ENCODE measurements around the gene PLEKHO2. TPM values are rescaled to one million over a fixed set of nuclear protein-coding genes. Genes with fewer than 3 reads are reported as not detected.
A peak's percentile ranks its signal among the peaks of the same experiment; 100 is the strongest.

The PLEKHO2 gene
- total RNA-seq, 4 donors from 2014 or later: 41.5 to 103 (median 51.2) TPM

DNA sequence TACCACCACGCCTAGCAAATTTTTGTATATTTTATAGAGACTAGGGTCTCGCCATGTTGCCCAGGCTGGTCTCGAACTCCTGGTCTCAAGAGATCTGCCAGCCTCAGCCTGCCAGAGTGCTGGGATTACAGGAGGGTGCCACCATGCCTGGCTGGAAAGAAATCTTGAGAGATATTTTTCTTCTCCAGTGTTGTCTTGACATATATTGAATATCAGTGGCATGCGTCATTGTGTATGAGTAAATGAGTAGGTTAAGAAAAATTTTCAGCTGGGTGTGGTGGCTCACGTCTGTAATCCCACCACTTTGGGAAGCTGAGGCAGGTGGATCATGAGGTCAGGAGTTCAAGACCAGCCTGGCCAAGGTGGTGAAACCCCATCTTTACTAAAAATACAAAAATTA, 12.7 kb upstream of the PLEKHO2 start:
- H3K36me3 ChIP-seq: no peaks in the 10 kb centered on the region
- 97% methylated on average over 5 of the region's 5 CpGs for WGBS
- H3K9me3 ChIP-seq: no peaks in the 10 kb centered on the region
- intact Hi-C loops (cut with DNase I): loop anchor here (10.0 kb wide), 1 partner anchor 156 kb away; the partner anchor contains the start of gene SPG21
- no peak for DNase-seq (ENCODE audit: extremely low spot score)
- no peak for TF ChIP-seq EP300 (IDR thresholded peaks at IDR 0.05)
- no peak for TF ChIP-seq POLR2A (IDR thresholded peaks at IDR 0.05; ENCODE audit: low read depth)
- no peak for TF ChIP-seq POLR2AphosphoS5 (IDR thresholded peaks at IDR 0.05)
- TF ChIP-seq, protein P1, sequence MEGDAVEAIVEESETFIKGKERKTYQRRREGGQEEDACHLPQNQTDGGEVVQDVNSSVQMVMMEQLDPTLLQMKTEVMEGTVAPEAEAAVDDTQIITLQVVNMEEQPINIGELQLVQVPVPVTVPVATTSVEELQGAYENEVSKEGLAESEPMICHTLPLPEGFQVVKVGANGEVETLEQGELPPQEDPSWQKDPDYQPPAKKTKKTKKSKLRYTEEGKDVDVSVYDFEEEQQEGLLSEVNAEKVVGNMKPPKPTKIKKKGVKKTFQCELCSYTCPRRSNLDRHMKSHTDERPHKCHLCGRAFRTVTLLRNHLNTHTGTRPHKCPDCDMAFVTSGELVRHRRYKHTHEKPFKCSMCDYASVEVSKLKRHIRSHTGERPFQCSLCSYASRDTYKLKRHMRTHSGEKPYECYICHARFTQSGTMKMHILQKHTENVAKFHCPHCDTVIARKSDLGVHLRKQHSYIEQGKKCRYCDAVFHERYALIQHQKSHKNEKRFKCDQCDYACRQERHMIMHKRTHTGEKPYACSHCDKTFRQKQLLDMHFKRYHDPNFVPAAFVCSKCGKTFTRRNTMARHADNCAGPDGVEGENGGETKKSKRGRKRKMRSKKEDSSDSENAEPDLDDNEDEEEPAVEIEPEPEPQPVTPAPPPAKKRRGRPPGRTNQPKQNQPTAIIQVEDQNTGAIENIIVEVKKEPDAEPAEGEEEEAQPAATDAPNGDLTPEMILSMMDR (IDR thresholded peaks at IDR 0.05): no peak
- no peaks in the 10 kb centered on the region for H3K27me3 ChIP-seq
- H3K4me3 ChIP-seq: no peak overlapping the region
- H3K27ac ChIP-seq (replicated peaks in 1 of 4): no peak overlapping the region
- peaks cover 12 to 22% (median 22%) of the 10 kb centered on the region in 4 donors for H3K4me1 ChIP-seq

- TF ChIP-seq, protein P1 (IDR thresholded peaks at IDR 0.05): no peak
- no peak for TF ChIP-seq EP300 (IDR thresholded peaks at IDR 0.05)
- TF ChIP-seq POLR2AphosphoS5 (IDR thresholded peaks at IDR 0.05): no peak
- no peak for TF ChIP-seq POLR2A (IDR thresholded peaks at IDR 0.05; ENCODE audit: low read depth)
Observed at GRCh38 chr15:64833690-64834089, 8.0 kb upstream of the PLEKHO2 start.

DNA sequence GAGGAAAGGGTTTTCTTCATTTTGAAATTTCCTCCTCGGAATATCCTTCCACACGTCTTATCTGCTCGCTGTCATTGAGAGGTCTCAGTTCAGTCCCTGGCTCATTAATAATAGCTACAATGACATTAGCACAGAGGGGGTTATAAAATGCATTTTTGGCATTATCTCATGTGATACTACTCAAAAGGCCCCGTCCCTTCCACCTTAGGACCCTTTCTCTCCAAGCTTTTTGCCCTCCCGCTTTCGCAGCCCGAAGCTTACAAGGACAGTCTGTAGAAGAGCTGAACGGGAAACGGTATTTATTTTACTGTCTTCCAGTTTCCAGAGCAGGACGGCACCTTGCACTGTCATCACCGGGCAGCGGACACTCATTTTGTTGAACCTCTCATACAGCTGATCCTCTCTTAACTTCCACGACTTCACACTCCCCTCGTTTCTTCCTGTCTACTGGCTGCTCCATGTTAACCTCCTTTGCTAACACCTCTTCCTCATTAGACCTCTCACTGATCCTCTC, 5.6 kb upstream of the PLEKHO2 start:
- intact Hi-C loops (cut with DNase I): no loop called here
- no peaks in the 10 kb centered on the region for H3K27me3 ChIP-seq

More at GRCh38 chr15:64833690-64834089, 8.0 kb upstream of the PLEKHO2 start:
- no peaks in the 10 kb centered on the region for H3K9me3 ChIP-seq
- H3K27me3 ChIP-seq: no peaks in the 10 kb centered on the region
- DNase-seq (ENCODE audit: extremely low spot score): no peak
- peaks cover 8 to 17% (median 12%) of the 10 kb centered on the region in 4 donors for H3K4me1 ChIP-seq
- H3K36me3 ChIP-seq: no peaks in the 10 kb centered on the region
- WGBS: 98% methylated on average over 4 of the region's 4 CpGs
- H3K27ac ChIP-seq (replicated peaks in 1 of 4): no peak overlapping the region
- no peak overlapping the region for H3K4me3 ChIP-seq
- intact Hi-C loops (cut with DNase I): no loop called here

GRCh38 chr15:64837502-64837901, 4.2 kb upstream of the PLEKHO2 start:
- intact Hi-C loops (cut with DNase I): no loop called here
- 73% methylated on average over 1 of the region's 1 CpG for WGBS
- H3K9me3 ChIP-seq: no peaks in the 10 kb centered on the region
- H3K27me3 ChIP-seq: no peaks in the 10 kb centered on the region
- DNase-seq (ENCODE audit: extremely low spot score): no peak
- no peaks in the 10 kb centered on the region for H3K36me3 ChIP-seq
- peaks cover 15 to 30% (median 26%) of the 10 kb centered on the region in 4 donors for H3K4me1 ChIP-seq
- peak overlapping the region in 1 of 4 donors; percentile 14 for H3K27ac ChIP-seq (replicated peaks in 1 of 4)
- TF ChIP-seq EP300 (IDR thresholded peaks at IDR 0.05) (no peak), POLR2A (IDR thresholded peaks at IDR 0.05; ENCODE audit: low read depth) (no peak), POLR2AphosphoS5 (IDR thresholded peaks at IDR 0.05) (peak in 1 of 2 donors; percentile 13)
- TF ChIP-seq, protein P1 (IDR thresholded peaks at IDR 0.05): no peak
- H3K4me3 ChIP-seq: no peak overlapping the region

More for the DNA sequence above, 5.6 kb upstream of the PLEKHO2 start:
- no peaks in the 10 kb centered on the region for H3K36me3 ChIP-seq
- peaks cover 15 to 28% (median 24%) of the 10 kb centered on the region in 4 donors for H3K4me1 ChIP-seq
- 40% methylated on average over 14 of the region's 14 CpGs for WGBS
- peak overlapping the region; percentile 73 to 85 (median 84) for H3K27ac ChIP-seq (replicated peaks in 1 of 4)
- H3K4me3 ChIP-seq: peak overlapping the region; percentile 31 to 46 (median 39)
- DNase-seq (ENCODE audit: extremely low spot score): no peak
- H3K9me3 ChIP-seq: no peaks in the 10 kb centered on the region
- TF ChIP-seq POLR2A (IDR thresholded peaks at IDR 0.05; ENCODE audit: low read depth) (no peak), EP300 (IDR thresholded peaks at IDR 0.05) (no peak), POLR2AphosphoS5 (IDR thresholded peaks at IDR 0.05) (no peak)
- TF ChIP-seq, protein P1 (IDR thresholded peaks at IDR 0.05): no peak

DNA sequence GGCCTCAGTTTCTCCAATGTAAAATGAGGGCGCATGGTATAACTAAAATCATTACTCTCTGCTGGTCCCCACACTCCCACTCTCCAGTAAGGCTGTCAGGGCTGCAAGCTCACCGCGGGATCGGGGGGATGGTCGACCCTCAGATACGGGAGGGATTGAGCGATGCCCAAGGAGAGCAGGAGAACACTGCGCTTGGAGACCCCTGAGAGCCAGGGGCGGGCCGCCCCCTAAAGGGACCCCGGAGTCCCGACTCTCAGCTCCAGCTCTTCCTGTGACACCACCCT, 713 bp upstream of the PLEKHO2 start:
- Histone ChIP-seq H3K27ac (replicated peaks in 1 of 4) (peak overlapping the region; percentile 94 to 99 (median 98)), H3K9me3 (no peaks in the 10 kb centered on the region), H3K4me1 (peaks cover 35 to 56% (median 53%) of the 10 kb centered on the region in 4 donors), H3K27me3 (no peaks in the 10 kb centered on the region), H3K36me3 (peaks cover 0 to under 1% (median 0%) of the 10 kb centered on the region in 4 donors), H3K4me3 (peak overlapping the region; percentile 97 to 100 (median 99))
- no peak for DNase-seq (ENCODE audit: extremely low spot score)
- 4% methylated on average over 9 of the region's 12 CpGs for WGBS
- TF ChIP-seq EP300 (IDR thresholded peaks at IDR 0.05): no peak
- TF ChIP-seq, protein P1 (IDR thresholded peaks at IDR 0.05): no peak
- no peak for TF ChIP-seq POLR2AphosphoS5 (IDR thresholded peaks at IDR 0.05)
- no peak for TF ChIP-seq POLR2A (IDR thresholded peaks at IDR 0.05; ENCODE audit: low read depth)
- intact Hi-C loops (cut with DNase I): loop anchor here (5.0 to 10.0 kb wide), 2 partner anchors 66 to 244 kb away; no protein-coding TSS in a partner anchor

Measured in esophagus muscularis mucosa (tissue), 4 donors.